HFFc6 (cell line): ENCODE results near the gene CSF3R. TPM values are rescaled to one million over a fixed set of nuclear protein-coding genes. Genes with fewer than 3 reads are reported as not detected.

Experiments used
- DNase-seq: peaks from one replicate; pipeline ENCODE4 v3.0.0-alpha.2; 2018
- H3K27ac Mint-ChIP-seq: 2 replicates; pipeline ENCODE4 v1.8.0; 2020; ENCODE audit warnings: mild to moderate bottlenecking, mixed read lengths
- H3K27me3 Mint-ChIP-seq: 2 replicates; pipeline ENCODE4 v1.8.0; 2021; ENCODE audit warnings: mild to moderate bottlenecking, moderate library complexity, mixed read lengths; ENCODE audit not compliant: insufficient read depth
- H3K36me3 Mint-ChIP-seq: 2 replicates; pipeline ENCODE4 v1.8.0; 2021; ENCODE audit warnings: low read depth, mixed read lengths
- H3K4me1 Mint-ChIP-seq: 2 replicates; pipeline ENCODE4 v1.8.0; 2020; ENCODE audit warnings: low read depth, mixed read lengths
- H3K4me3 Mint-ChIP-seq: 2 replicates; pipeline ENCODE4 v1.8.0; 2020; ENCODE audit warnings: mild to moderate bottlenecking, moderate library complexity, mixed read lengths
- H3K9me3 Mint-ChIP-seq: 2 replicates; pipeline ENCODE4 v1.8.0; 2020; ENCODE audit warnings: mild to moderate bottlenecking, mixed read lengths
- total RNA-seq, 6 experiments: library from RNA; stranded (reverse); fragmentation: NEBNext Ultra II Directional; extraction: Animal tissue kit (Norgen Biotek cat#: 25700); gene quantifications; 2 replicates in 1 of 6; 3 replicates in 5 of 6; pipeline ENCODE4 v1.2.3, GENCODE V29; 2021
- TF ChIP-seq, protein P1 (sequence below): fragments of 200-600 bp; sonication (generic); IDR thresholded peaks from 2 replicates; pipeline ENCODE4 v1.5.0; 2021; ENCODE audit warnings: antibody characterized with exemption, mild to moderate bottlenecking

CSF3R gene
- total RNA-seq, 6 experiments from 2014 or later = not detected

DNA sequence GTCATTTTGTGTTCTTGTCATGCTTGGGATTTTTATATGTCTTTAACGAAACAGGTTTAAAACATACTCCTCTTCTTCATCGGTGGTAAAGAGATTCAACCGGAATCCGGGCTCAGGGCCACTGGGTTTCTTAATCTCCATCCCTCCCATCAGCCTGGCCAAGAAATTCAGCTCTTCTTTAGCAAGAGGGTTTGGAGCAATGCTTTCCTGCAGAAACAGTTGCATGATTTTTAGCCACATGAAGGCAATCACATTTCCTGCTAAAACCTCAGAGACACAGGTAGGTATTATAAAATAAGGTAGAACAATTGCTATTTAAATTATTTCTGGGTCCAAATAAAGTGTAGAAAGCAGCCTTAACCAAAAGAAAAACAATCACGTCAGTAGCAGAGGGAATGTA lies 62.3 kb downstream of the CSF3R start:
- Mint-ChIP-seq H3K36me3 (no peaks in the 10 kb centered on the region), H3K27me3 (peaks cover 4% of the 10 kb centered on the region; the same call in 1 of the 2 replicates), H3K9me3 (no peaks in the 10 kb centered on the region), H3K4me3 (peak overlapping the region; percentile 5; the same call in 1 of the 2 replicates), H3K27ac (peak overlapping the region; percentile 84), H3K4me1 (peaks cover 15% of the 10 kb centered on the region)
- no peak for DNase-seq
- TF ChIP-seq, protein P1, sequence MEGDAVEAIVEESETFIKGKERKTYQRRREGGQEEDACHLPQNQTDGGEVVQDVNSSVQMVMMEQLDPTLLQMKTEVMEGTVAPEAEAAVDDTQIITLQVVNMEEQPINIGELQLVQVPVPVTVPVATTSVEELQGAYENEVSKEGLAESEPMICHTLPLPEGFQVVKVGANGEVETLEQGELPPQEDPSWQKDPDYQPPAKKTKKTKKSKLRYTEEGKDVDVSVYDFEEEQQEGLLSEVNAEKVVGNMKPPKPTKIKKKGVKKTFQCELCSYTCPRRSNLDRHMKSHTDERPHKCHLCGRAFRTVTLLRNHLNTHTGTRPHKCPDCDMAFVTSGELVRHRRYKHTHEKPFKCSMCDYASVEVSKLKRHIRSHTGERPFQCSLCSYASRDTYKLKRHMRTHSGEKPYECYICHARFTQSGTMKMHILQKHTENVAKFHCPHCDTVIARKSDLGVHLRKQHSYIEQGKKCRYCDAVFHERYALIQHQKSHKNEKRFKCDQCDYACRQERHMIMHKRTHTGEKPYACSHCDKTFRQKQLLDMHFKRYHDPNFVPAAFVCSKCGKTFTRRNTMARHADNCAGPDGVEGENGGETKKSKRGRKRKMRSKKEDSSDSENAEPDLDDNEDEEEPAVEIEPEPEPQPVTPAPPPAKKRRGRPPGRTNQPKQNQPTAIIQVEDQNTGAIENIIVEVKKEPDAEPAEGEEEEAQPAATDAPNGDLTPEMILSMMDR = no peak

DNA sequence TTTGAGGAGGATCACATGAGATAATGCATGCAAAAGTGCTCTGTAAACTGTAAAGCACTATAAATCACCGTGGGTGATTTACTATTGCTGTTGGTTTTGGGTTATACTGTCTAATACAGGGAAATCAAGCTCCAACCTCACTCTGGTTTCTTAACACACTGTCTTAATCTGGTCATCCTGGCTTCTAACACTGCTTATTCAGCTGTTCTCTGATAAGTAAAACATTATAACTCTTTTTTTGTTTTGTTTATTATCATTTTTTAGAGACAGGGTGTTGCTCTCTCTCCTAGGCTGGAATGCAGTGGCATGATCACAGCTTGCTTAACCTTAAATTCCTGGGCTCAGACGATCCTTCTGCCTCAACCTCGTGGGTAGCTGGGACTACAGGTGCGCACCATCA lies 63.1 kb downstream of the CSF3R start:
- no peak overlapping the region for H3K4me3 Mint-ChIP-seq
- no peaks in the 10 kb centered on the region for H3K36me3 Mint-ChIP-seq
- DNase-seq = no peak
- TF ChIP-seq, protein P1 = no peak
- peaks cover 15% of the 10 kb centered on the region for H3K4me1 Mint-ChIP-seq
- H3K9me3 Mint-ChIP-seq = no peaks in the 10 kb centered on the region
- H3K27me3 Mint-ChIP-seq = peaks cover 4% of the 10 kb centered on the region; the same call in 1 of the 2 replicates
- H3K27ac Mint-ChIP-seq = no peak overlapping the region

DNA sequence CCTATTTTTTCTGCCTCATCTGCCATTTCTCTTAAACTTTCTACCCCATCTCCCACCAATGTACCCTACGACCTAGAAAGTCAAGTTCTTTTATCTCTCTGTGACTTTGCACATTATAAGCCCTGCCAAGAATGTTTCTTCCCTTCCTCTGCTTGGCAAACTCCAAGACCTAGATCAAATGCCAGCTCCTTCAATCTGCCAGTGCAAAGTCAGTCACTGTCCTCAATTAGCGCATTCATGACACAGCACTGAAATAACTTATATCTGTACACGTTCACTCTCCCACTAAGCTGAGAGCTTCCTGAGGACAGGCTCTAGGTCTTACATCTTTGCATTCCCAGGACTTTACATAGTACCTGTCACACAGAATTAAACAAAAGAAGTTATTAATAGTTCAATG lies 63.6 kb downstream of the CSF3R start:
- TF ChIP-seq, protein P1 = no peak
- Mint-ChIP-seq H3K36me3 (no peaks in the 10 kb centered on the region), H3K27me3 (peaks cover 4% of the 10 kb centered on the region; the same call in 1 of the 2 replicates), H3K27ac (no peak overlapping the region), H3K4me1 (peaks cover 15% of the 10 kb centered on the region), H3K9me3 (no peaks in the 10 kb centered on the region), H3K4me3 (no peak overlapping the region)
- no peak for DNase-seq

DNA sequence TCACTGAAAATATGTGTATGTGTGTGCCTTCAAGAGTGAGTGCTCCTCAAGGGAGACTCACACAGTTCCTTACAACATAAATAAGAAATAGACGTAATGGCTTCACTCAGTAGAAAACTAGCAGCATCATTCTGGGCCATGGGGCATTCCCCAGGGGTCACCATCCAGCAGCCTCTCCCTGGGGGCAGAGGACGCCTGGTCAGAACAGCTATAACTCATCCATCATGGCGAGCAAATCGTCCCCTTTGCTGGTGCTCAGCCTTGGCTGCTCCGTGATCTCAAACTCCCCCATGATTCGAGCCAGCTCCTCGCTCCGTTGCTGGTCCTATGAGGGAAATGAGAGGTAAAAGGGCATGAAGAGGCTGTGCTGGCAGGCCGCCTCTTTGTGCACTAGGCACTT lies 64.8 kb downstream of the CSF3R start:
- Mint-ChIP-seq H3K4me3 (no peak overlapping the region), H3K27me3 (peaks cover 4% of the 10 kb centered on the region; the same call in 1 of the 2 replicates), H3K4me1 (peaks cover 15% of the 10 kb centered on the region), H3K9me3 (no peaks in the 10 kb centered on the region), H3K36me3 (no peaks in the 10 kb centered on the region), H3K27ac (no peak overlapping the region)
- TF ChIP-seq, protein P1 = no peak
- no peak for DNase-seq

Other genes starting within 250 kb of the CSF3R start
- 1 to 10 TPM; 2.7 to 5.3 (median 2.9) TPM for gene SH3D21, start 176.5 kb downstream of the CSF3R start, total RNA-seq
- 100 to 1,000 TPM; 152 to 206 (median 155) TPM for gene EVA1B, start 159.3 kb downstream of the CSF3R start, total RNA-seq
- 10 to 100 TPM; 24.1 to 26.5 (median 25.1) TPM for gene STK40, start 97.0 kb downstream of the CSF3R start, total RNA-seq
- 10 to 100 TPM; 44.6 to 58.7 (median 49.6) TPM for gene LSM10, start 85.0 kb downstream of the CSF3R start, total RNA-seq
- 10 to 100 TPM in 1 of 6 experiments, 1 to 10 TPM in 5; 6.0 to 11.0 (median 7.2) TPM for gene OSCP1, start 32.5 kb downstream of the CSF3R start, total RNA-seq
- 10 to 100 TPM; 74.1 to 96.1 (median 88.4) TPM for gene MRPS15, start 18.5 kb downstream of the CSF3R start, total RNA-seq